Body of pancreas (tissue), 4 donors: Measurements from ENCODE around the gene PRKD1.

Source experiments
- CTCF ChIP-seq, 7 experiments: fragments of 450-650 bp in 4 of 7; fragments of 200-600 bp in 3 of 7; sonication (generic) in 3 of 7; IDR thresholded peaks; one replicate each; pipeline ENCODE4 v1.5.1; 2016 to 2019; ENCODE audit warnings: antibody characterized with exemption in 7 of 7
- POLR2A ChIP-seq, 3 donors: fragments of 450-650 bp; IDR thresholded peaks; one replicate each; pipeline ENCODE4 v1.6.1; 2016; ENCODE audit warnings: antibody characterized with exemption in 3 of 3, mild to moderate bottlenecking in 2 of 3

DNA sequence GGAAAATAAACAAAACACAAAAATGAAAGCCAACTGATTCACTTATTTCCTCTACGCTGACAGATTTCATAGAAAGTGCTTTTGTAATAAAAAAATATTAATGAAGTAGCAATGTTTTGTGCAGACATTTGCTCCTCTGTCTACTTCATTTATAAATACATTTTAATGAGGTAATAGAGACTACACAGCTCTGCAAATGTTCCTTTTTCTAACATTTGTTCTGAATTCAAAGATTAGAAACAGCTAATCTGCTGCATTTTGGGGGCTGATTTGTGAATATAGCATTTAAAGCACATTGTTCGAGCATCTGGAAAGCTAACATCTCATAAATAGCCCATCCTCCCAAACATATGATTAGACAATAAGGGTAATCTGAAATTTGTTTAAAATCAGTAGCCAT, 97.8 kb downstream of the PRKD1 start:
- TF ChIP-seq CTCF (IDR thresholded peaks at IDR 0.05): no peak
- TF ChIP-seq POLR2A (IDR thresholded peaks at IDR 0.05): no peak
